Stomach (tissue), 9 donors: Measurements from ENCODE around the gene FAM177A1. TPM values are rescaled to one million over a fixed set of nuclear protein-coding genes. Genes with fewer than 3 reads are reported as not detected.
"Not testable (repeated sequence)": the region's sequence is repeated elsewhere in the genome, so short reads cannot be mapped to it uniquely, and the experiment has no call there.

Source experiments
- DNase-seq, 2 donors: peaks; one replicate each; pipeline versions ENCODE4 v3.0.0 to v3.0.0-alpha.2; 2013 to 2019
- H3K27ac ChIP-seq, 5 donors: fragments of 200-600 bp in 4 of 5; sonication (generic) in 4 of 5; one replicate each; pipeline ENCODE4 v1.5.1; 2013 to 2019; ENCODE audit warnings: mild to moderate bottlenecking in 1 of 5, moderate library complexity in 1 of 5
- H3K27me3 ChIP-seq, 3 donors: fragments of 200-600 bp; sonication (generic); one replicate each; pipeline ENCODE4 v1.5.1; 2017 to 2019; ENCODE audit warnings: mixed run types in 1 of 3
- H3K36me3 ChIP-seq, 4 donors: fragments of 200-600 bp; sonication (generic); 1 replicate in 3 of 4; 2 replicates in 1 of 4; pipeline ENCODE4 v1.5.1; 2016 to 2019
- H3K4me1 ChIP-seq, 4 donors: fragments of 200-600 bp; sonication (generic); one replicate each; pipeline ENCODE4 v1.5.1; 2016 to 2019
- H3K4me3 ChIP-seq, 4 donors: fragments of 200-600 bp; sonication (generic) in 3 of 4; one replicate each; pipeline ENCODE4 v1.5.1; 2016 to 2019; ENCODE audit warnings: mild to moderate bottlenecking in 1 of 4
- H3K9me3 ChIP-seq, 4 donors: fragments of 200-600 bp; sonication (generic); one replicate each; pipeline ENCODE4 v1.5.1; 2016 to 2019
- EP300 ChIP-seq: sonication (generic); formaldehyde crosslinking; IDR thresholded peaks from one replicate; pipeline ENCODE4 v1.6.1; 2017; ENCODE audit warnings: antibody characterized with exemption
- POLR2A ChIP-seq, 4 donors: fragments of 450-650 bp; IDR thresholded peaks; one replicate each; pipeline ENCODE4 v1.6.1; 2016; ENCODE audit warnings: antibody characterized with exemption in 4 of 4, control low read depth in 2 of 4, mild to moderate bottlenecking in 1 of 4, moderate library complexity in 1 of 4
- POLR2AphosphoS5 ChIP-seq, 3 donors: sonication (generic); formaldehyde crosslinking; IDR thresholded peaks; one replicate each; pipeline ENCODE4 v1.6.1; 2016; ENCODE audit warnings: antibody characterized with exemption in 3 of 3
- WGBS, 5 donors: extraction: QIAGEN DNeasy Blood & Tissue Kit in 3 of 5; methylation state at CpG; one replicate each; pipeline versions ENCODE4 v1.1.5 to v1.1.7; 2013 to 2018; 5-methylcytosine and 5-hydroxymethylcytosine counted together
- intact Hi-C: fragments of 100-400 bp; cut with DNase I; formaldehyde crosslinking; loops from one replicate; pipeline ENCODE4 v1.15.1; 2023; ENCODE audit warnings: low total_unique reads
- polyA plus RNA-seq, 3 donors: library from polyadenylated mRNA; stranded (reverse); fragments of 200-250 nt; gene quantifications; one replicate each; pipeline ENCODE4 v1.2.3, GENCODE V29; 2013
- total RNA-seq, 5 donors: library from RNA; depleted of rRNA; stranded (reverse); fragments of >200 nt; gene quantifications; one replicate each; pipeline versions ENCODE4 v1.1.0 to v1.2.3, GENCODE V29; 2014 to 2016
- TF ChIP-seq, protein P1 (sequence below), 7 experiments: fragments of 450-650 bp in 4 of 7; fragments of 200-600 bp in 3 of 7; sonication (generic) in 3 of 7; IDR thresholded peaks; one replicate each; pipeline ENCODE4 v1.5.1; 2016 to 2019; ENCODE audit warnings: antibody characterized with exemption in 7 of 7, control low read depth in 2 of 7, mild to moderate bottlenecking in 1 of 7
- donor health status: healthy with polysubstance abuse.
- donor health status: Bipolar disorder and iron deficiency.
- donor health status: healthy.

Gene FAM177A1
- total and polyA plus RNA-seq, 8 donors: 13.8 to 300 (median 47.5) TPM

GRCh38 chr14:35047976-35048513 lies 2.0 kb downstream of the FAM177A1 start:
- H3K4me1 ChIP-seq: peaks cover 4 to 61% (median 32%) of the 10 kb centered on the region in 4 donors
- TF ChIP-seq, protein P1, sequence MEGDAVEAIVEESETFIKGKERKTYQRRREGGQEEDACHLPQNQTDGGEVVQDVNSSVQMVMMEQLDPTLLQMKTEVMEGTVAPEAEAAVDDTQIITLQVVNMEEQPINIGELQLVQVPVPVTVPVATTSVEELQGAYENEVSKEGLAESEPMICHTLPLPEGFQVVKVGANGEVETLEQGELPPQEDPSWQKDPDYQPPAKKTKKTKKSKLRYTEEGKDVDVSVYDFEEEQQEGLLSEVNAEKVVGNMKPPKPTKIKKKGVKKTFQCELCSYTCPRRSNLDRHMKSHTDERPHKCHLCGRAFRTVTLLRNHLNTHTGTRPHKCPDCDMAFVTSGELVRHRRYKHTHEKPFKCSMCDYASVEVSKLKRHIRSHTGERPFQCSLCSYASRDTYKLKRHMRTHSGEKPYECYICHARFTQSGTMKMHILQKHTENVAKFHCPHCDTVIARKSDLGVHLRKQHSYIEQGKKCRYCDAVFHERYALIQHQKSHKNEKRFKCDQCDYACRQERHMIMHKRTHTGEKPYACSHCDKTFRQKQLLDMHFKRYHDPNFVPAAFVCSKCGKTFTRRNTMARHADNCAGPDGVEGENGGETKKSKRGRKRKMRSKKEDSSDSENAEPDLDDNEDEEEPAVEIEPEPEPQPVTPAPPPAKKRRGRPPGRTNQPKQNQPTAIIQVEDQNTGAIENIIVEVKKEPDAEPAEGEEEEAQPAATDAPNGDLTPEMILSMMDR (IDR thresholded peaks at IDR 0.05): no peak
- TF ChIP-seq EP300 (no peak), POLR2AphosphoS5 (IDR thresholded peaks at IDR 0.05) (no peak), POLR2A (IDR thresholded peaks at IDR 0.05) (no peak)
- intact Hi-C loops: no loop called here
- H3K9me3 ChIP-seq: no peaks in the 10 kb centered on the region
- WGBS, 5 donors: 30 to 47% (median 37%) methylated on average over 4 of the region's 4 CpGs
- H3K36me3 ChIP-seq: peaks cover 0 to 23% (median 19%) of the 10 kb centered on the region in 4 donors
- H3K27ac ChIP-seq: peak overlapping the region in 3 of 5 donors; percentile 95 to 100 (median 99)
- DNase-seq: peak in 1 of 2 donors; percentile 53
- peak overlapping the region in 2 of 4 donors; percentile 51 to 80 for H3K4me3 ChIP-seq
- H3K27me3 ChIP-seq: no peaks in the 10 kb centered on the region

GRCh38 chr14:35050652-35051051 lies 4.6 kb downstream of the FAM177A1 start:
- Histone ChIP-seq H3K27ac (peak overlapping the region in 3 of 5 donors; percentile 11 to 35 (median 31)), H3K27me3 (no peaks in the 10 kb centered on the region), H3K9me3 (no peaks in the 10 kb centered on the region), H3K4me3 (no peak overlapping the region), H3K36me3 (peaks cover 4 to 48% (median 44%) of the 10 kb centered on the region in 4 donors), H3K4me1 (peaks cover 4 to 53% (median 28%) of the 10 kb centered on the region in 4 donors)
- TF ChIP-seq, protein P1 (IDR thresholded peaks at IDR 0.05): no peak
- no peak for TF ChIP-seq EP300
- TF ChIP-seq POLR2A (IDR thresholded peaks at IDR 0.05): no peak
- TF ChIP-seq POLR2AphosphoS5 (IDR thresholded peaks at IDR 0.05): no peak
- intact Hi-C loops: no loop called here
- 3 to 11% (median 4%) methylated on average over 1 of the region's 1 CpG for WGBS, 5 donors
- DNase-seq: no peak

DNA sequence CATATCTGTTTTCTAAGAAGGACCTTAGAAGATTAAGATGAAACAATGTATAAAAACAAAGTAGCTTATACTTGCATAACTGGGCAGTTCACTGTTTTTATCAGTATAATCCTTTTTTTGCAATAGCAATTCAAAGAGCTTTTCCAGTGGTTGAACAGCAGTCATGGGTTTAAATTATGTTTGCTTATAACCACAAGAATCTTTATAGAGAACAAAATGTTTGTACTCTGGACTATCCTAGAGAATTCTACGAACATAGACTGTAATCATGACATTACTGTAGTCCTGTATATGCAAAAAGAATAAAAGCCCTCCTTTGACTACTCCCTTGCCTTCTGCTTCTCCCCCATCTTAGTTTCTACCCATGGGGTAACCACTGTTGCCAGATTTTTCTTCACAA lies 5.7 kb downstream of the FAM177A1 start:
- Histone ChIP-seq H3K27me3 (no peaks in the 10 kb centered on the region), H3K4me3 (no peak overlapping the region), H3K4me1 (peaks cover 4 to 53% (median 28%) of the 10 kb centered on the region in 4 donors), H3K9me3 (no peaks in the 10 kb centered on the region), H3K27ac (no peak overlapping the region), H3K36me3 (peaks cover 4 to 57% (median 56%) of the 10 kb centered on the region in 4 donors)
- TF ChIP-seq, protein P1 (IDR thresholded peaks at IDR 0.05): no peak
- TF ChIP-seq EP300 (no peak), POLR2AphosphoS5 (IDR thresholded peaks at IDR 0.05) (no peak), POLR2A (IDR thresholded peaks at IDR 0.05) (no peak)
- intact Hi-C loops: no loop called here
- 42 to 67% (median 54%) methylated on average over 1 of the region's 1 CpG for WGBS, 5 donors
- no peak for DNase-seq

GRCh38 chr14:35052637-35053036 lies 6.6 kb downstream of the FAM177A1 start:
- H3K27me3 ChIP-seq: no peaks in the 10 kb centered on the region
- H3K4me1 ChIP-seq: peaks cover 0 to 45% (median 19%) of the 10 kb centered on the region in 4 donors
- intact Hi-C loops: no loop called here
- H3K9me3 ChIP-seq: no peaks in the 10 kb centered on the region
- WGBS, 5 donors: 68 to 100% (median 93%) methylated on average over 2 of the region's 2 CpGs
- no peak overlapping the region for H3K27ac ChIP-seq
- DNase-seq: no peak
- TF ChIP-seq EP300 (no peak), POLR2A (IDR thresholded peaks at IDR 0.05) (no peak), POLR2AphosphoS5 (IDR thresholded peaks at IDR 0.05) (no peak)
- TF ChIP-seq, protein P1 (IDR thresholded peaks at IDR 0.05): no peak
- H3K4me3 ChIP-seq: no peak overlapping the region
- peaks cover 4 to 65% (median 64%) of the 10 kb centered on the region in 4 donors for H3K36me3 ChIP-seq

GRCh38 chr14:35061113-35061791 lies 15.2 kb downstream of the FAM177A1 start:
- intact Hi-C loops, H3K4me3 ChIP-seq, H3K27me3 ChIP-seq, H3K4me1 ChIP-seq, H3K9me3 ChIP-seq: not testable (repeated sequence)
- peaks cover 4 to 61% (median 59%) of the 10 kb centered on the region in 4 donors for H3K36me3 ChIP-seq
- WGBS, 5 donors: 39 to 67% (median 58%) methylated on average over 1 of the region's 1 CpG
- DNase-seq: peak; percentile 28 to 35
- peak overlapping the region in 1 of 5 donors; percentile 13 for H3K27ac ChIP-seq

- H3K4me1 ChIP-seq, DNase-seq, H3K27me3 ChIP-seq, H3K4me3 ChIP-seq, H3K27ac ChIP-seq, intact Hi-C loops, H3K9me3 ChIP-seq: not testable (repeated sequence)
- H3K36me3 ChIP-seq: peaks cover 4 to 63% (median 42%) of the 10 kb centered on the region in 4 donors
- 90 to 97% (median 95%) methylated on average over 5 of the region's 5 CpGs for WGBS, 5 donors
Measured at GRCh38 chr14:35065731-35066130, 19.7 kb downstream of the FAM177A1 start.
